ENCODE measurements around the gene ACAN.

Gene ACAN

DNA sequence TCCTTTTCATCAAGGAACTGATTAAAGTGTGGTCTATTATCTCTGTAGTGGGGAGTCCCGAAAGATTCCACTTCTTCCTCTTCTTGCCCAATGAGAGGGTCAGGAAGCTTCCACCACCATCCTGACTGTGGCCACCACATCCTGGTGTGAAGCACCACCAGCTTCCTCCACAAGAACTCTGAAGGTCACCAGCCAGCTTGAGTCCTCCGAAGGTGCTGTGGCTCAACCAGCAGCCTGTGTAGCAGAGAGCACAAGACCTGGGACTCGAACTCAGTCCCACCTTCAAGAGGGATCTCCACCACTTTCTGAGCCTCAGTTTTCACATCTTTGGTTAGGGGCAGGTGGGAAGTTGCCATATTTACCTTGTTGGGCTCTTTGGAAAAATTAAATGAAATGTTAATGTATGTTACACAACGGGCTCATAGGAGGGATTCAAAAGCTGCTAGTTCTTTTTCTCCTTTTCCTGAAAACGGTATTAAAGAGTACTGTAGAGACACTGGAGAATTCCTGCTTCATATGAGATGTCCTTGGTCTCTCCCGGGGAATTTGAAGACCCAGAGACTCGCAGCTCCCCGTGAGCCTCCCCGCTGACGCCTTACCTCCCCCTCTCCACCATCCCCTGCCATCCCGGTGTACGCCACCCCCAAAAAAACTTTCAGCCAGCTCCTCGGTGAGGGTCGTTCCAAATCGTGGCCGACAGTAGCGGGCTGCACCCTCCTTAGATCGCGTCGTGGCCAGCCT is 816 bp upstream of the ACAN start:
- DNase-seq: no peak

DNA sequence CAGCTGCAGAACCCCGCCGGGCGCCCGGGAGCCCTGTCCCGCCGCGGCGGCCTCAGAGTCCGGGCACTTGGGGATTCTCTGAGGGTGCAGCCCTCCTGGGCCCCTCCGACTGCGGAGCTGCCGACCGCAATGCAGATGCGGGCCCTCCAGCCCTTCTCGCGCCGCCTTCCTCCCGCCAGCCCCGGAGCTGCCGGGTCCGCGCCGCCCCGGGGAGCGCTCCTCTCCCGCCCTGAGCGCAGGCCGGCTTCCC is 320 bp upstream of the ACAN start:
- DNase-seq: no peak

DNA sequence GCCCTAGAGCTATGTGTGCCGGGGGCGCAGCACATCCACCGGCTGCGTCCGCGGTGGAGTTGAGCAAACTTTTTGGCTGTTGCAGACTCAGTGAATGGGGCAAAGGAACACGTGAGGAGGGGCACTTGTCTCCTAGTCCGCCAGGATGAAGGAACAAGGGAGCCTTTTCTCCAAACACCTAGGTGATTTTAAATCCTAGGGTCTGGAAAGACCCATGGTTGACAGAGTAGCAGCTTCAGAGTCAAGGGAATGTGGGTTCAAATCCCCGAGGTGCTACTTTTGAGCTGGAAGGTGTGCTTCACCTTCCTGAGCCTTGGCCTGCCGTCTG is 648 bp downstream of the ACAN start:
- DNase-seq: no peak

DNA sequence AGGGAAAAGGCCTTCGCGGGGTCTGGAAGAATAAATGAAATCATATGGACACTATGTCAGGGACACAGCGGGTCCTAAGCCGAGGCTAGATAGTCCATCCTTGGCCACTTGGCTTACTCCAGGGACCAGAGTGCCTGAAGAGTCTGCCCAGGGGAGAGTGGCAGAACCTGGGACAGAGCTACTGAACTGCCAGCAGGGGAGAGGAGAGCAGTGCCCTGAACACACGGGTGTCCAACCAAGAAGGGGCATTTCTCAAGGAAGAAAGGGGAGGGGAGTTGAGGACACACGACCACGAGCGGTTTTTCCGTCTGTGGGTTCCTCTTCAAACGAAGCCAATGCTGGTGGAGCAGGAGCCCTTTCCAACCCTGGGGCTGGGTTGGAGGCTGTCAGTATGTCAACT is 1.0 kb downstream of the ACAN start:
- no peak for DNase-seq

DNA sequence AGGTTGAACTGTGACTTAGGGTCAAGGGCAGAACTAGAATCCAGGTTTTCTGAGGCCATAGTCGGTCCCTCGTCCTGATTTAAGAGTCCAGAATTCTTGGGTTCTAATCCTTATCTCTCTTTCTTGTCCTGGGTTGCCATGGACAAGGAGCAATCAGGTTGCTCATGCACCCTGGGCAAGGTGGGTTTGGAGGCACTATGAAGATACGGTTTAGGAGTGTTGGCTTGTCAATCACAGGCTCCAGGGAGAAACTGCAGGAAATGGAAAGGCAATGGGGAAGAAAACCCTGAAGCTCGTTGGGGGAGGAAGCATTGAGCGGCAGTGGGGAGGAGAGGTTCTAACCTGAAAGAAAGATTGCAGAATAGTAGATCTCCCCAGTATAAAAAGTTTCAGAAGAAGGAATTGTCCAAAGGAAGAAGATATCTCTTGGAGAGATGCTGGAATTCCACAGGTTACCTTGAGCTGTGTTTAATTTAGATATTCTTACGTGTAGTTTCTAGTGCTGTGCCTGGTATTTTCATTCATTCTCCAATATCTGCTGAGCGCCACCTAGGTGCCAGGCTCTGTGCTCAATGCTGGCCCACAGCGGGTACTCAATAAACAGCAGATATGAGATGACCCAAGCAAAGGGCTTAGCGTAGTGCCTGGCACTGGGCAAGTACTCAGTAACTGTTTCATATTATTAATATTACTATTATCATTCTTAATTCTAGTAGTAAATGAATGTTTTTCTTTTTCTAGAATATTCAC is 2.0 kb downstream of the ACAN start:
- no peak for DNase-seq

DNA sequence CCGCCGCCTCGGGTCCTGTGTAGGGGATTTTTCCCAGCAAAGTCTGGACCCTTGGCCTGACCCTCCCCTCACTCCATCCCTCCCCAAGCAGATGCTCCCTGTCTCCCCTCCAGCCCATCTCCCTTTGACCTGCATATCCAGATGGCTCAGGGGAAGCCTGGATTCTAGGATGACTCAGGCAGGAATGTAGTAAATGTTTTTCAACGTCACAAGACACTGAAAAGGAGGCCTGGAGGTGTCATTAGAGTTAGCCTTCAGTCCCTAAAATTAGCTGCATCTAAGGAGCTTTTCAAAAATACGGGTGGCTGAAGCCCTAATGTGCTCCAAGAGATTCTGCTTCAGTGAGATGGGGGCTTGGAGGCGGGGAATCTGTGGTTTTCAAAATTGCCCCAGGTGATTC is 7.2 kb downstream of the ACAN start:
- no peak for DNase-seq

DNA sequence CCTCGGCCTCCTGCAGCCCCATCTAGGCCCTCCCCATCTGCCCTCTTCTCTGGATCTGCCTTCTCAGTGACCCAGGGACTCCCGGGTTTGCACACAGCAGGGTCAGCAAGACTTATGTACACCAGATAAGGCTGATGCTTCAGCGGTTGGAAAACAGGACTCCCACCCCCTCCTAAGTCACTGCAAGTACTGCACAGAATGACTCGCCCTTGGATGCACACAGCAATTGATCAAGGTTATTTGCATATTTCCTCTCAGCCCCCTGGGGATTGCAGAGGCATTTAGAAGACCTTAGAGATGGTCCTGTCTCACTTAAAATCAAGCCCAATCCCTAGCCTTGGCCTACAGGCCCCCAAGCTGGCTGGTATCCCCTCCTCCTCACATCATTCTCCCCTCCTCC is 8.9 kb downstream of the ACAN start:
- DNase-seq: no peak

DNA sequence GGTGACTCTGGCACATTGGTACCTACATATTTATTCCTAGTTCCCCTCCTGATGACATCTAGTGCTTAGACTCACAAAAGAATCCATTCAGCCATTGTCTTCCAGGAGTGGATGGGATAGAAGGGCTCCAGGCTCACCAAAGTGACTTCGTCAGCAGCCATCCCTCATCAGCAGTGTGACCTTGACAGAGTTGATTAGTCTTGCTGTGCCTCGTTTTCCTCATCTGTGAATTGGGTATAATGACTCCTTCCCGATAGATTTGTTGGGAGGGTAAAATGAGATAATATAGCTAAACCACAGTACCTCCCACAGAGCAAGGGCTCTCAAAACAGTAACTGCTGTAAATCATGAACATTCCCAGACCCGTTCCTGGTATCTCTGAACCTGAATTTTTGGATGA is 10.7 kb downstream of the ACAN start:
- no peak for DNase-seq

DNA sequence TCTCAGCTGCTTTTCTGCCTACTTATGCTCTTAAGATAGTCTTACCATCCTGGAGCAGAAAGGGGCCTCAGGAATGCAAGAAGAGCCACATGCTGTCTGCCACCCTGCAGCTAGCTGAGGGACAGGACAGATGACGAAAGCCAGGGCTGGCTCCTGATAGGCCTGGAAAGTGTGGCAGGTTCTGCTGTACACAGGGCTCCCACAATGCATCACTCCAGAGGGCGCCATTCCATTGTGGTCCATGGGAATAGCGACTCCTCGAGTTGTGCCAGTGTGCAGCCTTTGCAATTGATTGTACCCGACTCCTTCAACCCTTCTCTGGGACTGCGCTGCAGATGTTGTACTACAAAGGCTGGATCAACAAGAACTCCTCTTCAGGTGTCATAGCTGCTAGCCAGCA is 11.2 kb downstream of the ACAN start:
- DNase-seq: no peak

DNA sequence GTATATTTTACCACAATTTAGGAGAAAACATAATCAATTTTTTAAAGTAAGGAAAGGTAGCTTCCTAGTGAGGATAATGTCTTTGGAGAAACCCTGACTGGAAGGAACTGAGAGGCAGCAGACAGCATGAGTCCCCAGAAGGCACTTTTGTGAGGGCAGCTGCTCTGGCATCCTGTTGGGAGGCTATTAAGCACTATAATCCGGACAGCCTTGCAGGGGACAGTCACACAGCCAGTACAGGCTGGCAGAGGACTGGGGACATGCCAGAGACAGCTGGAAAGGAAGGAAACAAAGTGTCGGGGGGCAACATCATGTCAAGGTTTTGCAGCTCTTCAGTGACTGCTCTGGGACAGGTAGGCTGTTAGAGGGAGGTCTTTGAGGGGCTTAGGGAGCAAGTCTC is 15.7 kb downstream of the ACAN start:
- DNase-seq: no peak

DNA sequence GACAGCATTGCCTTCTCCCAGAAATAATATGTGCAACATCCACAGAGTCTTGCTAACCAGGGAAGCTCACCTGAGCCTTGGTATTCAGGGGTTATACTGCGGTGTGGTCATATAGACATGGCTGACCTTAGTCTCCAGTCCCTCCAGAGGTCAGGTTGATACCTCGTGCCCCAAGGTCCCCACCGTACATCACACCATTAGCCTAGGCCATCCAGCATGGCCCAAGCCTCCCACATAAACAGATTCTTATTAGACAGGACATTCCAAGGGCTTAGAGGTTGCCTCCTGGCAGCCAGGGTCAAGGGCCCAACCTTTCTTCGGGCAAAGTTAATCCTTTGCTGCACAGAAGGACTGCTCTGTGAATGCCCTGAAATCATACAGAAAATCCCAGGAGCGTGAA is 18.8 kb downstream of the ACAN start:
- DNase-seq: no peak

DNA sequence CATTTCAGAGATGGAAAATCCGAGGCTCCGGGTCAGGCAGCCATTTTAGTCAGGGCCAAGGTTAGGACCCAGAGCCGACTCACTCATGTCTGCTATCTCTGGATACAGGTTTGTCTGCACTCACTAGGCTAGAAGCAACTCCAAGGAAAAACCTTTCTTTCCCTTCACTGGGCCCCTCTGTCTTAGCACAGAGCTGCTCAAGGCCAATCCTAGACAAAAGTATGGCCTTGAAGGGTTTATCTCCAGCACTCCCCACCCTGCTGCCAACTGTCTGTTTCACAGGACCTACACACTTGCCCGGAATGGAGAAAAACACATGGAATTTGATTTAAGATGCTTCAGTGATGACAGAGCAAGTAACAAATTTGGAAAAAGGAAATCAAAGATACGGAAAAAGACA is 25.6 kb downstream of the ACAN start:
- no peak for DNase-seq

DNA sequence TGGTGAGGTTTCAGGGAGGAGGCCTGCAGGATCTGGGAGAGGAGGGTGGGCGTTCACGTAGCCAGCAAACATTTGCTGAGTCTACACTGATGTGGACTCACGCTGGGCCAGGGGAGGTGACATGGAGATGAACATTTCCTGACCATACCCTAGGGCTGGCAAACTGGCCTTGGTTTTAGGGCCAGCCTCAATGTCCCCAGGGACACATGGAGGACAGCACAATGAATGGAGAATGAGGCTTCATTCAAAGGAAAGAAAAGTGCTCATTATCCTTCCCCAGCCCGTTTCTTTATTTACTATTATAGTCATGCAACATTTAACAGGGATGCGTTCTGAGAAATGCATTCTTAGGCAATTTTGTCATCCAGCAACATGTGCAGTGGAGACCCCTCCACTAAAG is 26.8 kb downstream of the ACAN start:
- no peak for DNase-seq

DNA sequence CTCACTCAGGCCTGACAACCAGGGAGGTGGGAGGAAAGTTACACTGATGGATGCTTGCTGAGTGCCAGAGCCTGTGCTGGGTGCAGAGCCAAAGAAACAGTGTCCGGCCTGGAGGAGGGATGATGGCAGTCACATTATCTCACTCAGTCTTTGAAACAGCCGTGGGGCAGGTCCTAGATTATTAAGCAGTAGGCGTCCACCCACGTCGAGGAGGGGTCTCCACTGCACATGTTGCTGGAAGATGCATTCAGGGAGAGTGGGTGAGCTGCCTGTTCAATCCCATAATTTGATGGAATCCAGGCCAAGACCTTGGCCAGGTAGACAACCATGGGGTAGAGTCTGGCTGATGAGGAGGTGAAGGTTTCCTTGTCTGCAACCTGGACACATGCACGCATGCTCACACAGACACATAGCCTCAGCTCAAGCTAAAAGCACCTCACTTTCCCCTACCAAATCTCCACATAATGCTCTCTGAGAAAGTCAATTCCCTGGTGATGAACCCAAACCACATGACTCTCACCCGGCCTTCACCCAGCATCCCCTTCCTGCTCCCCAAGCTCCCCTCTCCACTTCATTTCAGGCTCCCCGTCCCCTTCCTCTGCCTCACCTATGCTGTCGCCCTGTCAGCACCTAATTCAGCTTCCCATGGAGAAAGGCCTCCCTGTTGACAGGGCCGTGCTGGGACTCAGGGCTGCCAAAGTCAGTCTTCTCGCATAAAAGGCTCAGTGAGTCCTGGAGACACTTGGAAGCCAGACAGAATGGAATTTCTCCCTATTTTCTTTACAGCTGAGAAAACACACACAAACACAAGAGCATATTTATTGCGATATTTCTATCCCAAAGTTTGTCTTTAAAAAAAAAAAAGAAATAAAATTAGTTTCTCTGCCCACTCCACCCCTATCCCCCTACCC is 29.8 kb downstream of the ACAN start:
- DNase-seq: no peak

DNA sequence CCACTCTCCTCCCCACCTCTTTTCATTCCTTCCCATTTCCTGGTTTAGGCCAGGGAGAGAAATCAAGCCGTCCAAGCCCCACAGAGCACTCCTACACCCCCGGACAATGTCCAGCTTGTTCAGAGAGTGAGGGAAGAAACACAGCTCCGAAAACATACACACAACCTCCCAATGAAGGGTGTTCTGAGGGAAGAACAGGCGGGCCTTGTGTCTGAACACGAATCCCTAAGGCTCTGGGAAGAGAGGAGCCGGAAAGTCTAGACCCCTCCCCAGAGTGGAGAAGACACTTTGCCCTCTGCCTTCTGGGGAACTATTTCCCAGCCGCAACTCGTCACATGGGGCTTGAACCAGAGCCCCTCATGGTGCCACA is 30.5 kb downstream of the ACAN start:
- no peak for DNase-seq

DNA sequence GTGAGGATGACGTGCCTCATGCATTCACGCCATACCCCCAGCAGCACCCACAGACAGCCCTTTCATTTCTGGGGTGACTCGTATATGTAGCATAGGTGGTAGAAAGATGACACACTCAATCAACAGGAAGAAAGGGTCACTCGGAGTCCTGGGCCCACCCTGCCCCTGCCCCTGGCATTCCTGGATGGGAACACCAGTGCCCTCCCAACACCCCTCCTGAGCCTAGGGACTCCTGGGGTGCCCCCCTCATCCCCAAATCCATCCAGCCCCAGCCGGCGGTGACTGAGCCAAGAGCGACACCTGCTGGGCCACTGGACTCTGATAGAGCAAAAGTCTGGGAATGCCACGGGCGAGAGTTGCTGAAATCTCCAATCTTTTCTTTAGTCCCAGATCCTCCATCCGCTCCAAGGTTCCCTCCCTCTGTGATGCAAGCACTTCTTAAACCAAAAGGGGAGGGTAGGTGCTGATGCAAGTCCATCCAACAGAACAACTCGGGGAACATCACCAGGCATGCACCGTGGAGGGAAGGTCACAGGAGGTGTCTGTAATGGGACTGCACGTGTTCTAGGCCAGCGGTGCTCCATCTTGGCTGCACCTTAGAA is 31.1 kb downstream of the ACAN start:
- DNase-seq: no peak

DNA sequence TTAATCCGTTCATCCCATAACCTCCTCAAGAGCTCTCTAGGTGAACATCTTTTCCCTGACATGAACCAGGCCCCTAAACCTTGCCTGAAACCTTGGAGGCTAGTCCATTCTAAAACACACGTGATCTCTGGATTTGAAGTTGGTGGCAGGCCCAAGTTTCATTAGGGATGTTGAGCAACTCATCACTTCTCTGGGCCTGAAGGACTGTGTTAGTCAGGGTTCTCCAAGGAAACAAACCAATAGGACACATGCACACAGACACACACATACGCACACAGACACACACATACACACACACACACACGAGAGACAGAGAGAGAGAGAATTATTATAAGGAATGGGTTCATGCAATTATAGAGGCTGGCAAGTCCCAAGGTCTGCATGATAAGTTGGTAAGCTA is 31.9 kb downstream of the ACAN start:
- DNase-seq: no peak

DNA sequence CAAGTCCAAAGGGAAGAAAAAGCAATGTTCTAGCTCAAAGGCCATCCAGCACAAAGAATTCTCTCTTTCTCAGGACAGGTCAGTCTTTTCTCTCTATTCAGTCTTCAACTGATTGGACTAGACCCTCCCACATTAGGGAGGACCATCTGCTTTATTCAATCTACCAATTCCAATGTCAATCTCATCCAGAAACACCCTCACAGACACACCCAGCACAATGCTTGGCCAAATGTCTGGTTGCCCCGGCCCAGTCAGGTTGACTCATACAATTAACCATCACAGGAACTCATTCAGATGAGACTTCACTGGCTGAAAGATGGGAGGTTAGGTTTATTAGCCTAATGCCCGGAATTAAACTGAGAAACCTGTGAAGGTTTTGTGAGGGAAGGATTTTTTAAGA is 32.4 kb downstream of the ACAN start:
- DNase-seq: no peak

DNA sequence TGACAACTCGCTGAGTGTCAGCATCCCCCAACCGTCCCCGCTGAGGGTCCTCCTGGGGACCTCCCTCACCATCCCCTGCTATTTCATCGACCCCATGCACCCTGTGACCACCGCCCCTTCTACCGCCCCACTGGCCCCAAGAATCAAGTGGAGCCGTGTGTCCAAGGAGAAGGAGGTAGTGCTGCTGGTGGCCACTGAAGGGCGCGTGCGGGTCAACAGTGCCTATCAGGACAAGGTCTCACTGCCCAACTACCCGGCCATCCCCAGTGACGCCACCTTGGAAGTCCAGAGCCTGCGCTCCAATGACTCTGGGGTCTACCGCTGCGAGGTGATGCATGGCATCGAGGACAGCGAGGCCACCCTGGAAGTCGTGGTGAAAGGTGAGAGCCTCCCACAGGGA is 35.4 kb downstream of the ACAN start:
- DNase-seq: no peak

DNA sequence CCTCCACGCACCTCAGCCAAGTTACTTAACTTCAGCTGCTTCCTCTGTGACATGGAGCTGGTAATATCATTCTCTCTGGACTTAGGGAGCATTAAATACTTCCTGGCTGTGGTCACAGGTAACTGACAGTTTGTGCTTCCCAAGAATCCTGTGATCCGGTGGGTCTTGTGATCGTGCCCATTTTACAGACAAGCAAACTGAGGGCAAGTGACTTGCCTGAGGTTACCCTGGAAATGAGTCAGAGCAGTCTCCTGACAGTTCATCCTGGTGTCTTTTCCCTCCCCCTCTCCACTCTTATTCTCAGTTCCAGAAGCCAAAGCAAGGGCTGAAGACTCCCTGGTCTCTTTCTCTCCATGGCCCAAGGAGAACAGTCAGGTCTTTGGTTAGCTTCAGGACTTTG is 35.9 kb downstream of the ACAN start:
- no peak for DNase-seq

DNA sequence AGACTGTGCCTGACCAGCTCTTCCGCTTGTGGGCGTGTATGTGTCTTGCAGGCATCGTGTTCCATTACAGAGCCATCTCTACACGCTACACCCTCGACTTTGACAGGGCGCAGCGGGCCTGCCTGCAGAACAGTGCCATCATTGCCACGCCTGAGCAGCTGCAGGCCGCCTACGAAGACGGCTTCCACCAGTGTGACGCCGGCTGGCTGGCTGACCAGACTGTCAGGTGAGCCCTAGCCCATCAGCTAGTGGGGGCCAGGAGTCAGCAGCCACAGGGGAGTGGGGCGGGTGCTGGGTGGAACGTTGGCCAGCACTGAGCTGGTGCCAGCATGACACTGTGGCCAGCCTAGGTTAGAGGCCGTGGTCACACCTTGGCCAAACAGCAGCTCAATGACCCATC is 36.7 kb downstream of the ACAN start:
- DNase-seq: no peak

DNA sequence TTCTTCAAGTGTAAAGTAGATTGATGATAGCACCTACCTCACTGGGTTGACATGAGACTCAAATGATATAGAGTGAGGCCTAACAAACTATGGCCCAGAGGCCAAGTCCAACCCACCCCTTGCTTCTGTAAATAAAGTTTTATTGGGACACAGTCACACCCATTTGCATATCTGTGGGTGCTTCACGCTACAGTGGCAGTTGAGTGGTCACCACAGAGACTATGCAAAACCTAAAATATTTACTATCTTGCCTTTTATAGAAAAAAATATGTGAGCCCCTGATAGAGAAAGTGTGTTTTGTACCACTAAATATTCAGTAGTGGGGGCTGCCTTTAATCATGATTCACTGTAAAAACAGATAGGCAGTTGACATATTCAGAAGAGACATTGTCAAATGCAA is 38.0 kb downstream of the ACAN start:
- DNase-seq: no peak

DNA sequence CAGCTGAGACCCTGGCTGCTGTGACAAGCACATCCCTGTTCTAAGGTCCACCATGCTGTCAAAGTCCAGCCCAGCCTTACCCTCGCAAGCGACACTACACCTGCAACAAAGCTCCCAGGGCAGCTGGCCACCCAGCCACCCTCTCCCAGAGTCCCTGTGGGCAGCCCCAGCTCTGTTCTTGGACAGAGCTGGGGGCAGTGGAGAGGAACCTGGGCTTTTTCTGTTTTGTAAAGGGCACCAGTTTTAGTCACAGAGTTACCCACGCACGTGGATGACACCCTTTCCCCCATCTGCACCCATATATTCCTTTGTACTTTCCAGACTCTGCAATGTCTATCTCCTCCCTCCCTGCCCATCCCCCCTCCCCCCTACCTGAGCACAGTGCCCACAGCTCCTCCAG is 38.9 kb downstream of the ACAN start:
- DNase-seq: no peak

DNA sequence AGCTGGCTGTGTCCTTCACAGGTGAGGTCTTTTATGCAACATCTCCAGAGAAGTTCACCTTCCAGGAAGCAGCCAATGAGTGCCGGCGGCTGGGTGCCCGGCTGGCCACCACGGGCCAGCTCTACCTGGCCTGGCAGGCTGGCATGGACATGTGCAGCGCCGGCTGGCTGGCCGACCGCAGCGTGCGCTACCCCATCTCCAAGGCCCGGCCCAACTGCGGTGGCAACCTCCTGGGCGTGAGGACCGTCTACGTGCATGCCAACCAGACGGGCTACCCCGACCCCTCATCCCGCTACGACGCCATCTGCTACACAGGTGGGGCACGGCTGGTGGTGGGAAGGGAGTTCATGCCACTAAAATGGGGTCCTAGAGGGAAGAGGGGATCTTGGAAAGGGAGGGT is 40.1 kb downstream of the ACAN start:
- no peak for DNase-seq
